Measurements from ENCODE around the gene RNF135.

- TF ChIP-seq CTCF (conservative IDR thresholded peaks at IDR 0.05): no peak
- no peak for TF ChIP-seq EZH2 (IDR thresholded peaks at IDR 0.05; ENCODE audit: low read depth)
These were observed 46.5 kb upstream of the RNF135 start for GRCh38 chr17:30924341-30924740.
